Caco-2 (cell line): ENCODE results near the gene ZNF165. TPM values are rescaled to one million over a fixed set of nuclear protein-coding genes. Genes with fewer than 3 reads are reported as not detected.

Experiments used
- BruUV-seq: library from RNA; stranded (reverse); fragments of 400-500 nt; replicated peaks from 2 replicates; lab custom pipeline; 2021; lab: Mats Ljungman, UMichigan
- CTCF ChIA-PET: fragments of 300-600 bp; sonication (Branson Sonifier 250); formaldehyde crosslinking; loops from one replicate; lab custom pipeline; 2022; ENCODE audit warnings: antibody characterized with exemption; lab: Charles Lee
- POLR2A ChIA-PET: fragments of 300-600 bp; sonication (Branson Sonifier 250); formaldehyde crosslinking; loops from one replicate; lab custom pipeline; 2022; ENCODE audit warnings: antibody characterized with exemption; lab: Charles Lee
- DNase-seq, 2 experiments: peaks; one replicate each; pipeline versions ENCODE4 v3.0.0 to v3.0.0-alpha.2; 2020 to 2022
- H3K27me3 ChIP-seq: replicated peaks from 2 replicates; pipeline ENCODE4 v1.6.0; 2011; ENCODE audit warnings: low read length; ENCODE audit not compliant: control insufficient read depth, insufficient read depth
- H3K36me3 ChIP-seq: 2 replicates; pipeline ENCODE4 v1.5.1; 2011; ENCODE audit warnings: low read length; ENCODE audit not compliant: control insufficient read depth, insufficient read depth
- H3K4me1 ChIP-seq: fragments of 250-450 bp; sonication (Bioruptor Pico); 2 replicates; pipeline ENCODE4 v1.5.1; 2020; ENCODE audit warnings: mild to moderate bottlenecking
- H3K4me3 ChIP-seq: 2 replicates; pipeline ENCODE4 v1.5.1; 2011; ENCODE audit warnings: low read depth, mild to moderate bottlenecking, control low read depth, low read length
- H3K9me3 ChIP-seq: fragments of 250-450 bp; sonication (Bioruptor Pico); 2 replicates; pipeline ENCODE4 v1.5.1; 2020; ENCODE audit warnings: mild to moderate bottlenecking, moderate library complexity
- H3K27ac Mint-ChIP-seq: one replicate; pipeline ENCODE4 v1.8.0; 2022; ENCODE audit warnings: mixed read lengths; ENCODE audit not compliant: unreplicated experiment
- H3K27me3 Mint-ChIP-seq: one replicate; pipeline ENCODE4 v1.8.0; 2022; ENCODE audit warnings: mixed read lengths; ENCODE audit not compliant: insufficient read depth, unreplicated experiment
- H3K36me3 Mint-ChIP-seq: one replicate; pipeline ENCODE4 v1.8.0; 2022; ENCODE audit warnings: mild to moderate bottlenecking, mixed read lengths; ENCODE audit not compliant: insufficient read depth, unreplicated experiment
- H3K4me1 Mint-ChIP-seq: one replicate; pipeline ENCODE4 v1.8.0; 2022; ENCODE audit warnings: low read depth, mixed read lengths; ENCODE audit not compliant: unreplicated experiment
- H3K4me3 Mint-ChIP-seq: one replicate; pipeline ENCODE4 v1.8.0; 2022; ENCODE audit warnings: mild to moderate bottlenecking, moderate library complexity, mixed read lengths; ENCODE audit not compliant: unreplicated experiment
- H3K9me3 Mint-ChIP-seq: one replicate; pipeline ENCODE4 v1.8.0; 2022; ENCODE audit warnings: mixed read lengths; ENCODE audit not compliant: unreplicated experiment
- CTCF ChIP-seq, 2 experiments: fragments of 200-600 bp in 1 of 2; IDR thresholded peaks; 1 replicate in 1 of 2; 2 replicates in 1 of 2; pipeline versions ENCODE4 v1.5.1 to v1.8.0; 2011 to 2022; ENCODE audit warnings: antibody characterized with exemption in 1 of 2, control low read depth in 1 of 2, inconsistent platforms in 1 of 2, low read depth in 1 of 2, low read length in 1 of 2, mild to moderate bottlenecking in 1 of 2, moderate library complexity in 1 of 2; ENCODE audit not compliant: insufficient read depth in 1 of 2, severe bottlenecking in 1 of 2, unreplicated experiment in 1 of 2
- intact Hi-C: fragments of 100-400 bp; cut with micrococcal nuclease; formaldehyde crosslinking; loops from one replicate; pipeline ENCODE4 v1.10.0; 2022; ENCODE audit not compliant: unreplicated experiment
- total RNA-seq: library from RNA; stranded (reverse); gene quantifications from 2 replicates; pipeline ENCODE4 v1.2.3, GENCODE V29; 2022

Gene ZNF165
- total RNA-seq, 1 experiment from 2014 or later, result 9.2 TPM

DNA sequence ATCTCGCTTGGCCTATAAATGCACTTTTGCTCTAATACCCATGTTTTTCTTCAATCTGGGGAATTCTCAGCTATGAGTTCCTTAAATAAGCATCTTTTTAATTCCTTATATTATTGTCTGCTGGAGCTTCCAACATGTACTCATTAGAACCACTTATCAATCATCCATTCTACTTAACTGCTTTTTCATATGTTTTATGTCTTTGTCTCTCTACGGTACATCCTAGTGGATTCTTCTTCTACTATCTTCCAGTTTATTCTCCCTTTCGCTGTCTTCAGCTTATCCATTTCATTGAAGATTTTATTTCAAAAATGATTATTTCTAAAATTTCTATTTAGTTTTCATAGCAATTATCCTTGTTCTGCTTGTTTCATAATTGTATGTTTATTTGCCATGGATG, 31.6 kb downstream of the ZNF165 start:
- BruUV-seq, result no TSS peak
- H3K4me1 ChIP-seq, result no peaks in the 10 kb centered on the region
- H3K9me3 Mint-ChIP-seq, result no peaks in the 10 kb centered on the region
- no peaks in the 10 kb centered on the region for H3K9me3 ChIP-seq
- ChIA-PET POLR2A (interaction anchor here (0.6 kb wide), 1 partner anchor 79 kb away, joined by 3 read pairs; no protein-coding TSS in a partner anchor), CTCF (no interaction called here)
- intact Hi-C loops, result no loop called here
- no peaks in the 10 kb centered on the region for H3K27me3 Mint-ChIP-seq
- no peak for DNase-seq
- TF ChIP-seq CTCF (IDR thresholded peaks at IDR 0.05; ENCODE audit: insufficient read depth in 1 of 2, low read depth in 1 of 2, low read length in 1 of 2, severe bottlenecking in 1 of 2, unreplicated experiment in 1 of 2), result no peak
- H3K4me3 Mint-ChIP-seq, result no peak overlapping the region
- peaks cover 6% of the 10 kb centered on the region for H3K4me1 Mint-ChIP-seq
- no peaks in the 10 kb centered on the region for H3K36me3 ChIP-seq
- no peaks in the 10 kb centered on the region for H3K36me3 Mint-ChIP-seq
- H3K27me3 ChIP-seq, result no peaks in the 10 kb centered on the region
- no peak overlapping the region for H3K4me3 ChIP-seq
- no peak overlapping the region for H3K27ac Mint-ChIP-seq

- Mint-ChIP-seq H3K4me1 (no peaks in the 10 kb centered on the region), H3K36me3 (no peaks in the 10 kb centered on the region), H3K27me3 (no peaks in the 10 kb centered on the region), H3K4me3 (no peak overlapping the region), H3K27ac (no peak overlapping the region), H3K9me3 (no peaks in the 10 kb centered on the region)
- Histone ChIP-seq H3K4me3 (no peak overlapping the region), H3K27me3 (no peaks in the 10 kb centered on the region), H3K4me1 (no peaks in the 10 kb centered on the region), H3K36me3 (no peaks in the 10 kb centered on the region), H3K9me3 (no peaks in the 10 kb centered on the region)
- CTCF ChIA-PET, result interaction anchor here (0.6 kb wide), 1 partner anchor 9 kb away, joined by 3 read pairs; the partner anchor contains the start of gene ZSCAN16
- DNase-seq, result no peak
- TF ChIP-seq CTCF (IDR thresholded peaks at IDR 0.05; ENCODE audit: insufficient read depth in 1 of 2, low read depth in 1 of 2, low read length in 1 of 2, severe bottlenecking in 1 of 2, unreplicated experiment in 1 of 2), result no peak
- POLR2A ChIA-PET, result no interaction called here
- intact Hi-C loops, result no loop called here
- no TSS peak for BruUV-seq
Measured at GRCh38 chr6:28115799-28116198, 35.4 kb downstream of the ZNF165 start.

DNA sequence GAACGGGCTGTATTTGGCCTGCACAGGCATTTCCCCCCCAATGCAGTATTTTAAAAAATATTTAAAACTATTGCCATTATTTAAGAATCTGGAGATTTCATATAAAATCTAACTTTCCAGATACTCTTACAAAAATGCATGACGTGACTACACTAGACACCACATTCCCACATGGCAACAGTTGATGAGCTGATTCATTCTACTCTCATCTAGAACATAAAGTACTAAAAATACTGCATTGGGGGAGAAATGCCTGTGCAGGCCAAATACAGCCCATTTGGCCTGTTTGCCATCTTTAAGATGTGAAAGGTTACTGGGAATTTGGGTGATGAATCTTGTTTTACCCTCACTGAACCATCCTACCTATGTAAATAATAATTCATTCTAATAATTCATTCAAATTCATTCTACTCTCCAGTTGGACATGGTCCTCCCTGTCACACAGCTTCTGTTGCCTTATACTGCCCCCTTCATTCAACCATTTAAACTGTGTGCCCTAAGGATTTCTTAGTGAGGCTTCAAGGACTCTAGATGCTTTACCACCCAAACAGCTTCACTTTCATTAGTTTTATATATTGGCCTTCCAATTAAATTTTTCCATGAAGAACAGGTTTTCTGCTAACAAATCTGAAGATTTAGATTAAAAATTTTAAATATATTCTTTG, 37.1 kb downstream of the ZNF165 start:
- no TSS peak for BruUV-seq
- POLR2A ChIA-PET, result no interaction called here
- Mint-ChIP-seq H3K27me3 (no peaks in the 10 kb centered on the region), H3K36me3 (no peaks in the 10 kb centered on the region), H3K4me3 (no peak overlapping the region), H3K4me1 (no peaks in the 10 kb centered on the region), H3K9me3 (no peaks in the 10 kb centered on the region), H3K27ac (no peak overlapping the region)
- intact Hi-C loops, result no loop called here
- no peak for DNase-seq
- CTCF ChIA-PET, result no interaction called here
- Histone ChIP-seq H3K36me3 (no peaks in the 10 kb centered on the region), H3K9me3 (no peaks in the 10 kb centered on the region), H3K4me1 (no peaks in the 10 kb centered on the region), H3K27me3 (no peaks in the 10 kb centered on the region), H3K4me3 (no peak overlapping the region)
- no peak for TF ChIP-seq CTCF (IDR thresholded peaks at IDR 0.05; ENCODE audit: insufficient read depth in 1 of 2, low read depth in 1 of 2, low read length in 1 of 2, severe bottlenecking in 1 of 2, unreplicated experiment in 1 of 2)
